Small intestine (tissue), 7 donors: ENCODE data around the gene KCNK15. TPM values are rescaled to one million over a fixed set of nuclear protein-coding genes. Genes with fewer than 3 reads are reported as not detected.
A peak's percentile ranks its signal among the peaks of the same experiment; 100 is the strongest.

ENCODE experiments used
- DNase-seq, 2 donors: peaks; one replicate each; pipeline versions ENCODE4 v3.0.0 to v3.0.0-alpha.2; 2013
- FAIRE-seq: peaks from 2 replicates; lab custom pipeline; 2012; peaks lifted over from hg19 to GRCh38; lab: Jason Lieb, UNC
- H3K27ac ChIP-seq, 3 donors: one replicate each; pipeline ENCODE4 v1.5.1; 2013; ENCODE audit warnings: low read length in 2 of 3, mild to moderate bottlenecking in 2 of 3, control low read depth in 1 of 3, inconsistent platforms in 1 of 3, low read depth in 1 of 3, moderate library complexity in 1 of 3
- H3K27me3 ChIP-seq, 3 donors: one replicate each; pipeline ENCODE4 v1.6.1; 2013; ENCODE audit warnings: low read length in 3 of 3, inconsistent platforms in 1 of 3; ENCODE audit not compliant: control insufficient read depth in 3 of 3, insufficient read depth in 3 of 3
- H3K36me3 ChIP-seq, 3 donors: one replicate each; pipeline ENCODE4 v1.6.1; 2013; ENCODE audit warnings: low read length in 3 of 3, inconsistent platforms in 1 of 3, low read depth in 1 of 3, mild to moderate bottlenecking in 1 of 3, moderate library complexity in 1 of 3; ENCODE audit not compliant: control insufficient read depth in 3 of 3, insufficient read depth in 2 of 3
- H3K4me1 ChIP-seq, 3 donors: one replicate each; pipeline ENCODE4 v1.6.1; 2013; ENCODE audit warnings: low read length in 2 of 3, inconsistent platforms in 1 of 3, low read depth in 1 of 3, mild to moderate bottlenecking in 1 of 3, moderate library complexity in 1 of 3; ENCODE audit not compliant: control insufficient read depth in 3 of 3, insufficient read depth in 2 of 3
- H3K4me3 ChIP-seq, 3 donors: one replicate each; pipeline ENCODE4 v1.5.1; 2013; ENCODE audit warnings: low read length in 3 of 3, control low read depth in 1 of 3, inconsistent platforms in 1 of 3, low read depth in 1 of 3, mild to moderate bottlenecking in 1 of 3, moderate library complexity in 1 of 3
- H3K9me3 ChIP-seq, 2 donors: one replicate each; pipeline ENCODE4 v1.6.1; 2013; ENCODE audit warnings: low read depth in 1 of 2, low read length in 1 of 2; ENCODE audit not compliant: control insufficient read depth in 2 of 2, insufficient read depth in 1 of 2
- WGBS, 3 donors: extraction: QIAGEN DNeasy Blood & Tissue Kit; methylation state at CpG; one replicate each; pipeline ENCODE4 v1.1.7; 2013; 5-methylcytosine and 5-hydroxymethylcytosine counted together
- polyA plus RNA-seq, 4 donors: library from polyadenylated mRNA; stranded (reverse) in 3 of 4; unstranded in 1 of 4; fragments of 200-250 nt in 3 of 4; fragments of 120-200 nt in 1 of 4; gene quantifications; one replicate each; pipeline versions ENCODE4 v1.2.1 to v1.2.3, GENCODE V29; 2013
- donor health status: healthy with polysubstance abuse.
- donor health status: control.
- donor health status: control.
- donor health status: Bipolar disorder and iron deficiency.
- donor health status: healthy.

KCNK15 gene
- polyA plus RNA-seq, 4 donors = 0.35 to 0.67 TPM; not detected in 2

DNA sequence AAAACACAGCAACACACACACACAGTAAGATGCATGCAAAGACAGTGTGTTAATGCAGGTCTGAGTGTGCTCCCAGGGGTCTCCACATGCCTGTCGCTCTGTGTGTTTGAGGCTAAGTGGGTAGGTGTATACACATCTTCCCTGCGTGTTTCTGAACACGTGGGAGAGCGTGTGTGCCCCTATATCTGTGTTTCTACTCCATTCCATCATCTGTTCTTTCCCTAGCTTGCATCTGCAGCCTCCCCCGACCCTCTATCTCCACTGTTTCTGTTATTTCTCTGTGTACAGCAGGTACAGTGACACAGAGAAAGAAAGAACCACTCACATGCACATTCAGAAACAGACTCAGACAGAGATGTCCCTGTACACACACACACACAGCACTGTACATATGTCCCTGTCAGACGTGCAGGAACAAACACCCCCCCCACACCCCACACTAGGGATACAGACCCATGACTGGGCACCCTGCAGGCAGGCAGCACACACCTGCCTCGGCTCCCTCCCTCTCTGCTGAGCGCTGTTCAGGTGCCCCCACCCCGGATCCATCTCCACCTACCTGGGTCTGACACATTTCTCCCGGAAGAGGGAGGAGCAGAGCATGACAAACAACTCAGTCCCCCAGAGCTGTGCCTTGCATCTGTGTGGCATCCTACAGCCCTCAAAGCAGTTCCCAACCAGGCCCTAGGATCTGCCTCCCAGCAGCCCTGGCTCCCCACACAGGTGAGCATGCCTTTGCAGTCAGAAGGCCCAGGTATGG is 27.6 kb downstream of the KCNK15 start:
- H3K27ac ChIP-seq = no peak overlapping the region
- WGBS, 3 donors = 46 to 50% (median 46%) methylated on average over 10 of the region's 10 CpGs
- FAIRE-seq (no peak), DNase-seq (no peak)
- no peaks in the 10 kb centered on the region for H3K4me1 ChIP-seq
- peaks cover 0 to 14% (median 0%) of the 10 kb centered on the region in 3 donors for H3K27me3 ChIP-seq
- peaks cover 0 to 7% (median 0%) of the 10 kb centered on the region in 3 donors for H3K36me3 ChIP-seq
- H3K4me3 ChIP-seq = no peak overlapping the region
- H3K9me3 ChIP-seq = no peaks in the 10 kb centered on the region

GRCh38 chr20:44776980-44777379 is 31.3 kb downstream of the KCNK15 start:
- no peaks in the 10 kb centered on the region for H3K9me3 ChIP-seq
- WGBS, 3 donors = 21 to 22% (median 22%) methylated on average over 7 of the region's 7 CpGs
- H3K36me3 ChIP-seq = no peaks in the 10 kb centered on the region
- peak in 1 of 2 donors; percentile 39 for DNase-seq
- H3K4me3 ChIP-seq = no peak overlapping the region
- no peak overlapping the region for H3K27ac ChIP-seq
- FAIRE-seq = no peak
- peaks cover 0 to 14% (median 0%) of the 10 kb centered on the region in 3 donors for H3K27me3 ChIP-seq
- no peaks in the 10 kb centered on the region for H3K4me1 ChIP-seq

DNA sequence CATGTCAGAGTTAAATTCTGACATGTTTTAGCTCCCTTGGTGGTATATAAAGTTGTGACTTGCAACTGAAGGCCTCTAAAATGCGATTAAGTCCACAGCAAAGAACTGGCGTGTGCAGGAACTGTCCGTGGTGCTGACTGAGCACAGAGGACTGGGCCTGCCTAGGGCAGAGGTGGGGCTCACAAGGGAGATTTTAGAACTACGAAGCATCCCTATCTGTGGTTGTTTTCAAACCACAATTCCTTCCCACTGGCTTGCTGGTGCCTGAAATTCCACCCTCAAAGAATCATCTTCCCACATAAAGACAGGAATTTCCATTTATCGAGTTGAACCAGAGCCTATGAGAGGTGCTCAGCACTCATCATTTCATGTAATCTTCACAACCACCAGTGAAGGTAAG is 34.6 kb downstream of the KCNK15 start:
- H3K9me3 ChIP-seq = no peaks in the 10 kb centered on the region
- FAIRE-seq (no peak), DNase-seq (peak; percentile 20 to 71)
- H3K27me3 ChIP-seq = peaks cover 0 to 6% (median 0%) of the 10 kb centered on the region in 3 donors
- no peak overlapping the region for H3K4me3 ChIP-seq
- no peaks in the 10 kb centered on the region for H3K36me3 ChIP-seq
- H3K4me1 ChIP-seq = no peaks in the 10 kb centered on the region
- WGBS, 3 donors = 22 to 30% (median 29%) methylated on average over 5 of the region's 5 CpGs
- H3K27ac ChIP-seq = no peak overlapping the region

DNA sequence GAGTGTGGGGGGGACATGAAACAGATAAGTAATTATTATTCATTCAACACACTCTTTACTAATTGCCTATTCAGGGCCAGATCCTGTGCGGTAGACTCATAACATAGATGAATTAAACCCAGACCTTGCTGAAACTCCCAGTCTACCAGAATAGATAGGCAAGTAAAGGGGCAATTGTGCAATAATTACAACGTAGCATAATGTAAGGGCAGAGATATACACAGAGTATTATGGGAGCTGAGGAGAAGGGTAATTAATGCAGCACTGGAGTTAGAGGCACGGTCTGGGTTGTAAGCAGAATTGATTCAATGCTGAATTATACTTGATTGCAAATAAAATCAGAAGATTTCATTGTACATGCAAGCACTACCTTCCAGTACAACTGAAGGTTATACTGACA is 35.5 kb downstream of the KCNK15 start:
- DNase-seq = no peak
- Histone ChIP-seq H3K4me3 (no peak overlapping the region), H3K27ac (no peak overlapping the region), H3K27me3 (peaks cover 0 to 6% (median 0%) of the 10 kb centered on the region in 3 donors), H3K9me3 (no peaks in the 10 kb centered on the region), H3K36me3 (no peaks in the 10 kb centered on the region), H3K4me1 (no peaks in the 10 kb centered on the region)
- no peak for FAIRE-seq
- 56 to 76% (median 66%) methylated on average over 3 of the region's 3 CpGs for WGBS, 3 donors

DNA sequence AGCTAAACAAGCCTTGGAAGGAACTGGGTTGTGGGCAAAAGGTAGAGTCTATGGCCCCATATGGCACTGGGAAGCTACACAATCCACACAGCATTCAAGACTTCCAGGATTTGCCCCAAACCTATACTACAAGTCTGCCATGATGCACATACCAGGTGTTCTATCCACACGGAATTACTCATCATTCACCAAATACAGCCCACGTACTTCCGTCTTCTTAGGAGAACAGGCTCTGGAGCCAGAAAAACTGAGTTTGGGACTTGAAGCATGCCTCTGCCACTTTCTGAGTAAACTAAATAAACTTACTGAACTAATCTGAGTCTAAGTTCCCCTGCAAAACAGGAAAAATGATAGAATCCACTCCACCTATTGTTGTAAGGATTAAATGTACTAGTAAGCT is 36.1 kb downstream of the KCNK15 start:
- H3K27ac ChIP-seq = no peak overlapping the region
- no peaks in the 10 kb centered on the region for H3K4me1 ChIP-seq
- WGBS, 3 donors = 86 to 90% (median 87%) methylated on average over 3 of the region's 3 CpGs
- FAIRE-seq (no peak), DNase-seq (no peak)
- H3K9me3 ChIP-seq = no peaks in the 10 kb centered on the region
- H3K36me3 ChIP-seq = no peaks in the 10 kb centered on the region
- peaks cover 0 to 6% (median 0%) of the 10 kb centered on the region in 3 donors for H3K27me3 ChIP-seq
- no peak overlapping the region for H3K4me3 ChIP-seq

DNA sequence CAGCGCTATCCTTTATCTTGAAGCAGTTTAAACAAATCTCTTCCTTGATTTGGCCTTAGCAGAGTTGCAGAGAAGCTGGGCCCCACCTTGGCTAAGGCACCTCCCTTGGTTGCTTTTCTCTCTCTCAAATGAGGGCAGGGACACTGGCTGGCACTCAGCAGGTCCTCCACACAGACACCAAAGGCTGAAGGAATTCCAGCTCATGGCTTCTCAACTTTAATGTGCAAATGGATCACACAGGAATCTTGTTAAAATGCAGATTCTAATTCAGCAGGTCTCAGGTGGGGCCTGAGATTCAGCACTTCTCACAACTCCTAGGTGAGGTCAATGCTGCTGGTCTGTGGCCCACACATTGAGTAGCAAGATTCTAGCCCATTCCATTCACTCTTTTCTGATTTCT is 39.0 kb downstream of the KCNK15 start:
- WGBS, 3 donors = 77 to 86% (median 80%) methylated on average over 1 of the region's 1 CpG
- no peaks in the 10 kb centered on the region for H3K36me3 ChIP-seq
- no peak overlapping the region for H3K27ac ChIP-seq
- no peaks in the 10 kb centered on the region for H3K4me1 ChIP-seq
- no peaks in the 10 kb centered on the region for H3K9me3 ChIP-seq
- FAIRE-seq = no peak
- peaks cover 0 to 9% (median 0%) of the 10 kb centered on the region in 3 donors for H3K27me3 ChIP-seq
- no peak for DNase-seq
- H3K4me3 ChIP-seq = no peak overlapping the region

DNA sequence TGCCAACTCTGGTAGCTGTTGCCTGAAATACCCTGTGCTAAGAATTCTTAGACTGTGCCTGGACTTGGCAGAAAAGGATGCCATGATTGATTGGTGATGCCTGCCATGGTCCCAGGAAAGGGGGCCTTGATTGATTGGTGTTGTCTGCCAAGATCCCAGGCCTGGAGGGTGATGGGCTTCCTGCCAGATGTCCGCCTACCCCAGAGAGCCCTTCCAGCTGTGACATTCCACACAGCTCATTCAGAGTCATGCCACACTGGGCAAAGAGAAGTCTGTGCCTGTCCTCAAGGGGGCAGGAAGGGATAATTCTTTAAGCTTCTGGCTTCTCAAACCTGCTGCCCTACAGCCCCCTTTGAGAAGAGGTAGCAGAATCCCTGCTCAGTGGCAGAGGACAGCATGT is 40.1 kb downstream of the KCNK15 start:
- Histone ChIP-seq H3K36me3 (no peaks in the 10 kb centered on the region), H3K4me1 (no peaks in the 10 kb centered on the region), H3K4me3 (no peak overlapping the region), H3K27me3 (peaks cover 0 to 9% (median 0%) of the 10 kb centered on the region in 3 donors), H3K9me3 (no peaks in the 10 kb centered on the region), H3K27ac (no peak overlapping the region)
- DNase-seq (no peak), FAIRE-seq (no peak)
- 18 to 50% (median 25%) methylated on average over 1 of the region's 1 CpG for WGBS, 3 donors

- DNase-seq (peak in 1 of 2 donors; percentile 33), FAIRE-seq (no peak)
- no peaks in the 10 kb centered on the region for H3K36me3 ChIP-seq
- no peak overlapping the region for H3K4me3 ChIP-seq
- WGBS, 3 donors = 50 to 71% (median 59%) methylated on average over 7 of the region's 7 CpGs
- H3K9me3 ChIP-seq = no peaks in the 10 kb centered on the region
- no peak overlapping the region for H3K27ac ChIP-seq
- H3K27me3 ChIP-seq = peaks cover 0 to 6% (median 0%) of the 10 kb centered on the region in 3 donors
- H3K4me1 ChIP-seq = no peaks in the 10 kb centered on the region
These were observed 41.6 kb downstream of the KCNK15 start for GRCh38 chr20:44787299-44787698.
